NCI-H1092 treated with DMSO at 0.1 percent for 48 hours (cell line): ENCODE data around the gene UPP1.

Source experiments
- DNase-seq: peaks from one replicate; lab custom pipeline; 2025; lab: John Stamatoyannopoulos, UW

UPP1 gene

DNA sequence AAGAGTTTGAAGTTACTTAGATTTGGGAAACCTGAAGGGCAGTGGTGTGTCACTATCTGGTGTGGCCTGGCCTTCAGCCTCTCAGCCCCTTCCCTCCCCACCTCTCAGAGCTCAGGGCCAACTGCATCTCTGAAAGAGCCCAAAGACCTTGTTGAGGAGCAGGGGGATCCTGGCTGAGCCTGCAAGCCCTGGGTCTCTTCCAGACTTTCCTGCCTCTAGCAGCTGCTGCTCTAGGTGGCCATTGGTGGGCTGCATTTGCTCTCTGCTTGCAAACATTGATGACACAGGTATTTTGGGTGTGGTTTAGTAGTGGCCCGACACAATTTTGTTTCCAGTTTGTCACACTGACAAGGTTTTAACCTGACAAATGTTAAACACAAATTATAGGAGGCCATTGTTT lies 3.1 kb upstream of the UPP1 start:
- no peak for DNase-seq

DNA sequence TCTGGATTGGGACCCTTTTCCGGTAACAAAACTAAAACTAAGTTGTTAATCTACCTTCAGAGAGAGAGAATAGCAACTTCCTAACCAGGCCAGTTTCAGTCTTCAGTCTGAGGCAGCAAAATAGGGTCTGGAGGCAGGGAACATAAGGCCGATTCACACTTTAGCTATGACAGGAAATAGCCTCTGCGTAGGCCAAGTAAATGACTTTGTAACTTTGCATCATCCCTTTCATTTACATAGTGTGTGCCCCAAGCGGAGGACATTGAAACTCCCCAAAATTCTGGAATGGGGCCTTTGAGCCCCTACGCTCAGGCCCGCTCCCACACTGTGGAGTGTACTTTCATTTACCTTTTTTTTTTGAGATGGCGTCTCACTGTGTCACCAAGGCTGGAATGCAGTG lies 1.7 kb upstream of the UPP1 start:
- DNase-seq = no peak

DNA sequence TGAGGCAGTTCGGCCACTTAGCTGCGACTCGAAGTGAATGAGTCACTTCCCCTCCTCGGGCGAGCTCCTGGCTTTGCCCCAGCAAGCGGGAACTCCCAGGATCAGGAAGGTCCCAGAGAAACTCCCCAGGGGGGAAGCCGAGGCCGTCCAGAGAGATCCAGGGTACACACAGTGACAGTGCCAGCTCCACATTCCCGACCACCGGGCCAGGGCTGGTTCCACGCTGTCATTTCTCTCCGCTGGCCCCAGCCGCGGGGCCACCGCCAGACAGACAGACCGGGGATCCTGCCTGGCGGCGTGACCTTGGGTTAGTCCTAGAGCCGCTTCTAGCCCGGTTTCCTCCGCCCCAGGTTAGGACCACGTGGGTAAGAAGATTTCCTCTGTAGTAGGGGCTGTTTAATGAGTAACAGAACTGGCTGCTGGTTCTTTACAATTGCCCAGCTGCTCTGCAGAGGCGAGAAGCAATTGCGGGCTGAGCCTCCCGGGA lies 463 bp upstream of the UPP1 start:
- peak; percentile 29 for DNase-seq

DNA sequence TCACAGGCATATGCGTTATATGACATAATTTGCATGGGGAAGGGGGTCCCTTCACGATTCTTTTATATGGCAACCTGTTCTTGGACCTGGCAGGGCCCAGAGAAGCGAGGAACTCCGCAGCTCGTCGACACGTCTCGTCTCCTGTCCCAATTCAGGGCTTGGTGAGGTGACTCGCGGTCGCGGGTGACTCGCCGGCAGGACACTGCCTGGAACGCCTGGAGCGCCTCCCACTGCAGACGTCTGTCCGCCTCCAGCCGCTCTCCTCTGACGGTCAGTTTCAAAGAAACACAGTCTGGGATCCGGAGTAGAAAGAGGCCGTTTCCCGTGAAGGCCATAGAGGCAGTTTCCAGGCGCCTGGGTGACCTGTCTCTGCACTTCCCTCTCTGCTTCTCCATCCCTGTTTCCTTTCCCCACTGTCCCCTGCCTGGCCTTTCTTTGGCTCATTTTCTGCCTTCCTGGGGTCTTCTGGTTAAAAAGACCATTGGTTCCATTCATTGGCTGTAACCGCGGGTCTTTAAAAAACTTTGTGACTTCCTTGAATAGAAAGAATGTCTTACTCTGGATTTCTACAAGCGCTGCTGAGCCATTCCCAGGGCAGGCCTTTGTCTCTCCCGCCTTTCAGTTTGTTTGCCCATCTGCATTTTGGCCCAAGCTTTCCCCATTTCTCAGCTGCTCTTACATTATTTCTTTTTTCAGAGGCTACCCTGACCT lies 1.2 kb downstream of the UPP1 start:
- no peak for DNase-seq

- DNase-seq = no peak
Observed at GRCh38 chr7:48091506-48092433, 2.7 kb downstream of the UPP1 start.

DNA sequence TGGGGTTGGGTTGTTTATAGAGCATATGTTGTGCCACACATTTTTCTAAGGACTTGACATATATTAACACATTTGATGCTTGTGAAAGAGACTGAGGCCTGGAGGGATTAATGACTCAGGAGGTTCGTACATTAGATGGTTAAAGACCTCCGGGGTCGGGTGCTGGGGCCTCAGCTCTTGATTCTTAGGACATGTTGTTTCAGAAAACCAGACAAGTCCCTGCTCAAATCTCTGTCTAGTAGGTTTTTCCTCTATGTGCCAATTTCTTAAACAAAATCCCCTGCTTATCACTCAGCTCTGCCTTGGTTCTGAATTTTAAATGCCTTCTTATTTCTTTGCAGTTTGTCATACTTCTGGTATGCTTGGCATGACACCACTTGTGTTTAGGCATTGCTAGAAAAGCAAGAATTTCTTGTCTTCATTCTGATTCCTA lies 5.8 kb downstream of the UPP1 start:
- no peak for DNase-seq

DNA sequence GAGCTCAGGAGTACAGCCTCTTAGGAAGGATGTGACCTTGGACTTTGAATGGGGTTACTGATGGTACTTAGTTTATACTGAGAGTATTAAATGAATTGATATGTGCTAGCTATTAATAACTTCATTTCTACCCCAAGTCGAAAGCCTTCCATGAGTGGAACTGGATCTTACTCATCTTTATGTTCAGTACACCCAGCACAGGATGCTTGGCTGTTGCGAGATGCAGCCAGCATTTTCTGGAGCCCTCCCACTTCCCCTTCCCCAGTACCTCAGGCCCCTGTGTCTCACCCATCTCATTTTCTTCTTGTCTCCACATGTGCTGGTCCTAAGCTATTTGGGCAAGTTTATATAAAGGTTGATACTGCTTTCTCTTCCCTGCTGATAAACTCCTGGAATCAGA lies 7.2 kb downstream of the UPP1 start:
- DNase-seq = no peak

DNA sequence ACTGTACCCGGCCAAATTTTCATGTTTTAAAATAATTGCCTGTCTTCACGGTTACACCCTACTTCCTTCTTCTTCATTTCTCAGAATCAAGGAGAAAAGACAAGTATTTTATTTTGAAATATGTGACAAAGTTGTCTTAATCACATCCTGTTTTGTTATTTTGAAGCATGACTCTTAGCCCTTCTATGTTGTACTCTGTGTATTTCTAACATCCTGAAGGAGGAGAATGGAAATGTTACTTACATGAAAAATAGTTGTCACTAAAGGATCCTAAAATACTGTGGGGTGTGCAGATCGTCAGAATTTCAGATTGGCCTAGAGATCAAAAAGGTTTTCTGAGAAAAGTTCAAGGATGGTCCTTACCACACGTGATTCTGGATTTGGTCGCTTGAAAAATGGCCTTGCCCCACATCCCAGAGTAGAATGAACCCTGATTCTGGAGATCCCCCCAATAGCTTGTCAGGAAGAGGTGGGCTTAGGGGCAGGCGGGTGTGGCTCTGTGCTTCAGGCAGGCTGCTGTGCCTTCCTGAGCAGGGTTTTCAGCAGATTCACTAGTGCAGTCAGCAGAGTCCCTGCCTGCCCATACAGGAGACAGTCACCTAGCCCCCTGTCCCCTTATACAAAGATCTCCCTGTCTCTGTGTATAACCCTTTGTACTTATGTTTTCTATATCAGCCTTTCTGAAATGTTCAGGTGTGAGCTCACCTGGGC lies 8.6 kb downstream of the UPP1 start:
- DNase-seq = no peak

DNA sequence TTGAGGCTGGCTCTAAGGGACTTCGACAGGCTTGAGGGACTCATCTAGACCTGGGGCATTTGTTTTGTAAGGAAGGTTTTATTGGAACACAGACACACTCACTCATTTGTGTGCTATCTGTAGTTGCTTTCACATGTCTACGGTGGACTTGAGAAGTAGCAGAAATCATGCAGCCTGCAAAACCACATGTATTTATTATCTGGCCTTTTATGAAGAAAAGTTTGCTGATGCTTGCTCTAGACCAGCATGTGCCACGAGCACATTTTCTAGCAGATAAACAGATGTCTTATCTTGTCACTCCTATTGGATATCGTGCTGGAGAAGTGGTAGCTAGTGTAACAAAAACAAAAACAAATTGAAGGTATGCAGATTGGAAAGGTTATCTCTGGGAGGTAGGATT lies 9.8 kb downstream of the UPP1 start:
- DNase-seq = no peak

DNA sequence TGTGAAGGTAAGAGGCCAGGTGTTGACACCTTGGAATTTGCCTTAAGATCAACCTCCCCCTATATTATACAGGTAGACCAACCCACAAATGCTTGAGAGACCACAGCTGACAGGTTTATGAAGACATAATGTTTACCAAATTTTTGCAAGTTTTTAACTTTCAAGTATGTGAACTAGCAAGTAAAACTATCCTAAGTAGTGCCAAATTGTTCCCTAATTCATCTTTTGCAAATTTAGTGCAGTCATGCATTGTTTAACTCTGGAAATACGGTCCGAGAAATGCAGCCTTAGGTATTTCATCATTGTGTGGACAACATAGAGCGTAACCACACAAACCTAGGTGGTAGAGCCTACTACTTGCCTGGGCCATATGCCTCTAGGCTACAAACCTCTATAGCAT lies 10.7 kb downstream of the UPP1 start:
- no peak for DNase-seq

DNA sequence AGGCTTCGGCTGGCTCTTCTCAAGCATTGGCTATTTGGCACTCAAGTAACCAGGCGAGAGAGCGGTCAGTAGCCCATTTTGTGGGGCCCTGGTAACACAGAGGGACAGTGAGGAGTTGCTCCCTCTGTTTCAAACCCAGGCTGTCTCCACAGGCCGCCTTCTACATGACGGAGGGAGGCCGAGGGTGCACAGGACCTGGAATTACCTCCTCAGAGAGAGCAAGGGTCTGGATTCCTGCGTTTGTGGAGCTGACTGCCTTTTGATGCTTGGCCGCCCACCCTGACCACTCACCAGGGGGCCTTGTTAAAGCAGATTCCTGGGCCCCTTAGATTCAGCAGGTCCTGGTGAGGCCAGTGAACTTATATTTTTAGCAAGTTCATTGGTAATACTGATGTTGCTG lies 12.3 kb downstream of the UPP1 start:
- DNase-seq = no peak

- peak; percentile 49 for DNase-seq
Observed at GRCh38 chr7:48101968-48102367, 12.9 kb downstream of the UPP1 start.

GRCh38 chr7:48102530-48102929 lies 13.5 kb downstream of the UPP1 start:
- no peak for DNase-seq

GRCh38 chr7:48105045-48105444 lies 16.0 kb downstream of the UPP1 start:
- DNase-seq = no peak

DNA sequence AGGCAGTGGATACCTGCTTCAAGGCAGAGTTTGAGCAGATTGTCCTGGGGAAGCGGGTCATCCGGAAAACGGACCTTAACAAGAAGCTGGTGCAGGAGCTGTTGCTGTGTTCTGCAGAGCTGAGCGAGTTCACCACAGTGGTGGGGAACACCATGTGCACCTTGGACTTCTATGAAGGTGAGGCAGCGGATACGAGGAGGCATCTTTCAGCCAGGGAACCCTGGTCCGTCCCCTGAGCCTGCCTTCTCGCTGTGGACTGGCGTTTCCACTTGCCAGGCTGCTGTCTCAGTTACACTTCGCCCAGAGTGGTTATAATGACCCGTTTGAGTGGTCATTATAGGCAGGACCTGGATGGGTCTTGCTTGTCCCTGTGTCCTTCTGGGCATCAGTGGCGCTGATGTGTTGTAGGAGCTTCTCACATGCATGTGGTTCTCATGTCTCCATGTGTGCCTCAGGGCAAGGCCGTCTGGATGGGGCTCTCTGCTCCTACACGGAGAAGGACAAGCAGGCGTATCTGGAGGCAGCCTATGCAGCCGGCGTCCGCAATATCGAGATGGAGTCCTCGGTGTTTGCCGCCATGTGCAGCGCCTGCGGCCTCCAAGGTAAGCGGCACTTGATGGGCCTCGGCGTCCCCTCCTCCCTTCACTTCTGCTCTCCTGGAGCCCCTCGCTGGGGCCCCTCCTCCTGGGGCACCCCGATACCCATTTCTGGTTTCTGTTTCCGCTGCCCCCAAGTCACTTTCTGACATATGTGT lies 18.0 kb downstream of the UPP1 start:
- DNase-seq = no peak

DNA sequence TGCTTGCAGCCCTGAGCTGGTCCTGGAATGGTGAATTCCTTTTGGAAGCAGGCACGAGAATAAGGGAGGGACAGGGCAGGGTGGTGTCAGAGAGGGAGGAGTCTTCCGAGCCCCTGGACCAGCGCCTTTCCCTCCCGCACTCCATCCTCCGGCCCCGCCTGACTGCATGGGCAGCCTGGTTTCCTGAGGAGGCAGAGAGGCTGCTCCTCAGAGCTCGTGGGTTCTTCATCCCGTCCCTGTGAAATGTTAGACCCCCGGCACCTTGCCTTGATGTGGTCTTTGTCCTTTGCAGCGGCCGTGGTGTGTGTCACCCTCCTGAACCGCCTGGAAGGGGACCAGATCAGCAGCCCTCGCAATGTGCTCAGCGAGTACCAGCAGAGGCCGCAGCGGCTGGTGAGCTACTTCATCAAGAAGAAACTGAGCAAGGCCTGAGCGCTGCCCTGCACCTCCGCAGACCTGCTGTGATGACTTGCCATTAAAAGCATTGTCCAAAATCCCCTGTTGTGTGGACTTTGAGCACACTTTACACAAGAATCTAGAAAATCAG lies 18.9 kb downstream of the UPP1 start:
- DNase-seq = no peak

- no peak for DNase-seq
Observed at GRCh38 chr7:48108959-48109847, 20.1 kb downstream of the UPP1 start.

- DNase-seq = peak; percentile 57
Observed at GRCh38 chr7:48109848-48110663, 21.0 kb downstream of the UPP1 start.

DNA sequence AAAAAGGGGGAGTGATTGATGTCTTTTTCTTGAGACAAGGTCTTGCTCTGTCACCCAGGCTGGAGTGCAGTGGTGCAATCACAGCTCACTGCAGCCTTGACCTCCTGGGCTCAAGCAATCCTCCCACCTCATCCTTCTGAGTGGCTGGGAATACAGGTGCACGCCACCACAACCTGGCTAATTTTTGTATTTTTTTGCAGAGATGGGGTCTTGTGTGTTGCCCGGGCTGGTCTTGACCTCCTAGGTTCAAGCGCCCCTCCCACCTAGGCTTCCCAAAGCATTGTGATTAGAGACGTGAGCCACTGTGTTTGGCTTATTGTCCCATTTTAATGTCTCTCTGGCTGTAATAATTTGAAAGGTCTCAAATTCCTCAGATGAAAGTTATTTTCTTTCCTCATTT lies 21.8 kb downstream of the UPP1 start:
- no peak for DNase-seq

GRCh38 chr7:48111596-48111995 lies 22.5 kb downstream of the UPP1 start:
- DNase-seq = no peak
